Choroid plexus epithelial cell (primary cell): ENCODE results near the gene GSTCD.
"Not testable (repeated sequence)": the region's sequence is repeated elsewhere in the genome, so short reads cannot be mapped to it uniquely, and the experiment has no call there.

Experiments used
- DNase-seq: peaks from one replicate; pipeline ENCODE4 v3.0.0-alpha.2; 2010; ENCODE audit warnings: low read depth
- H3K4me3 ChIP-seq: 2 replicates; pipeline ENCODE4 v1.5.1; 2011; ENCODE audit warnings: low read depth, mild to moderate bottlenecking, control low read depth, low read length, moderate library complexity
- CTCF ChIP-seq: conservative IDR thresholded peaks from 2 replicates; pipeline ENCODE4 v1.5.1; 2011; ENCODE audit warnings: low read depth, mild to moderate bottlenecking, control low read depth, inconsistent platforms, low read length, moderate library complexity

GSTCD gene

GRCh38 chr4:105671301-105671700 is 37.3 kb upstream of the GSTCD start:
- no peak for DNase-seq
- TF ChIP-seq CTCF, result no peak
- H3K4me3 ChIP-seq, result no peak overlapping the region

DNA sequence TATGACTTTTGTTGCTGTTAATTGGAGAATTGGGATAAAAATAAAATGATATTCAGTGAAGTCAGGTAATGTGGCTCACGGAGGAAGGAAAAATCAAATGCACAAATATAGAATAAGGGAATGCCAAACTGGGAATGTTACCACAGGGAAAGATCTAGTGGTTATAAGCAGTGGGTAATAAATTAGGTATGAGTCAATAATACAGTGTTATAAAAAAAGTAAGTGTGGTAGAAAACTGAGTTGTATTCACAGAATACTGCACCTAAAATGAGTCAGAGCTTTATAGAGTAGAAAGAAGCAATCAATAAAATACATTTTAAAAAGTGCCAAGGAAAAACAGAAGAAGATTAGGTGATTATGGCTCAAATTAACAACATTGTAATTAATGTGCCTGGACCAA is 34.6 kb upstream of the GSTCD start:
- no peak for TF ChIP-seq CTCF
- DNase-seq, result no peak
- H3K4me3 ChIP-seq, result no peak overlapping the region

GRCh38 chr4:105677709-105678108 is 30.9 kb upstream of the GSTCD start:
- H3K4me3 ChIP-seq, result no peak overlapping the region
- no peak for TF ChIP-seq CTCF
- DNase-seq, result no peak

DNA sequence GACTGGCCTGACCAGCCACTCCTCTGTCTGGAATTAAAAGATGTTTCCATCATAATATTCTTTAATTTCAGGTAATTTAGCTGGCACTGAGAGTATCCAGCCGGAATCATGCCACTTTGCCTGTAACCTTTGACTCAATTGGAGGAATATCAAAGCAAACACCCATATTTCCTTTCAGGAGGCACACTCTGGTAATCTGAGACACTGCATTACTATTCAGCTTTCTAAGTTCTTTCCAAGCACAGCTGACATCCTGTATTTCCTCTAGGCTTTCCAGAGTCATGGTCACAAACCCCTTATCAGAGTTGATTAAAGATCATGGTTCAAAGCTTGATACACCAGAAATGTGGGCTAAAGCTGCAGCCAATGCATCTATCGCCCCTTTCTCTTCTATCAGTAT is 29.4 kb upstream of the GSTCD start:
- no peak for TF ChIP-seq CTCF
- H3K4me3 ChIP-seq, result no peak overlapping the region
- peak; percentile 6 for DNase-seq

DNA sequence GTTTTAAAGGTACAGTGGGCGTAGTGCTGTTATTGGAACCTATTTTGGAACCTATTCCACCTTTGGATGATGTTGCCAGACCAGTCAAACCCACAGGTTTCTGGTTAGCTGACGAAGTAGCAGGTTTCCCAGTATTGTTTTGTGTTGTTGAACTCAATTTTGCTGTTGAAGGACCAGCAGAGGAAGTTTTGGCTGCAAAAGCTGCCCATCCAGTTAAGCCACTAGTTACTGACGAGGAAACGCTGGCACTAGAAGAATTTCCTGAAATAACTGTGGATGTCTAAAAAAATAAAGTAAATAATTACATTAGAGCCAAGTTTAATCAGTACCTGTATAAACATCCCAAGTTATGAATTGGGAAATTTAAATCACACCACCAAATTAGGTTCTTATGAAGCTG is 25.5 kb upstream of the GSTCD start:
- no peak for DNase-seq
- H3K4me3 ChIP-seq, result no peak overlapping the region
- TF ChIP-seq CTCF, result no peak

- DNase-seq, result no peak
- no peak for TF ChIP-seq CTCF
- no peak overlapping the region for H3K4me3 ChIP-seq
These were observed 22.0 kb upstream of the GSTCD start for GRCh38 chr4:105686571-105686970.

DNA sequence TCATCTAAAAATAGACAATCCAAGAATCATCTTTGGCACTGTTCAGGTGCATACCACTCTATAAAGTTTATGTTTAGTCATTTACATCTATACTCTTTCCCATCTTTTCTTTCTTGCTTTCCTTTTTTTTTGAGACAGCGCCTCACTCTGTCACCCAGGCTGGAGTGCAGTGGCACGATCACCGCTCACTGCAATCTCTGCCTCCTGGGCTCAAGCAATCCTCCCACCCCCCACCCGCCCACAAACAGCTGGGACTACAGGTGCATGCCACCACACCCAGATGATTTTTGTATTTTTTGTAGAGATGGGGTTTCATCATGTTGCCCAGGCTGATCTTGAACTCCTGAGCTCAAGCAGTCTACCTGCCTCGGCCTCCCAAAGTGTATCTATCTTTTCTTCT is 13.8 kb upstream of the GSTCD start:
- not testable (repeated sequence) for DNase-seq, H3K4me3 ChIP-seq

GRCh38 chr4:105695832-105696231 is 12.8 kb upstream of the GSTCD start:
- not testable (repeated sequence) for DNase-seq, H3K4me3 ChIP-seq
